ENCODE measurements around the gene ITGA4.
"Not testable (repeated sequence)": the region's sequence is repeated elsewhere in the genome, so short reads cannot be mapped to it uniquely, and the experiment has no call there.

ITGA4 gene

DNA sequence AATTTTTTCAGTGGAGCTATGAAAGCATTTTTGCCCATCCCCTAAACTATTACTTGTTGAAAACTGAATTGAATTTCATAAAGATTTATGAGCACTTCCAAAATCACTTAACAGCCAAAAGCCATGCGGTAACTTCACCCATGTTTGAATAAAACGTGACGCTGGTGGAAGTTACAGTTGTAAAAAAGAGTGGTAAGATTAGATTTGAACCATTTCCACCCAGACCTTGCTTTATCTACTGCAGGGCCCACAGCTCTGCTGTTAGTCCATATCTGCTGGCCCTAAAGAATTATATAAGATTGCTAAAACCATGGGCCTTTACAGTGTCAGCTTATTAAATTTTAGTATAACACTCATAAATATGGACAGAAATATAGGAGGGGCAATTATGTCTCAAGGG is 15.5 kb upstream of the ITGA4 start:
- ChIA-PET POLR2A (no interaction called here), CTCF (interaction anchor here (0.9 to 2.1 kb wide), 4 partner anchors 12 to 24 kb away, joined by 3 to 13 read pairs (median 4); partner anchors contain the start of gene ITGA4)

GRCh38 chr2:181444654-181445053 is 12.5 kb upstream of the ITGA4 start:
- no CpG with 5 or more reads among the region's 2 CpGs for WGBS (ENCODE audit: insufficient coverage)
- CTCF ChIA-PET: interaction anchor here (1.0 kb wide), 1 partner anchor 11 kb away, joined by 4 read pairs; no protein-coding TSS in a partner anchor
- no peaks in the 10 kb centered on the region for H3K9me3 ChIP-seq (ENCODE audit: control extremely low read depth in 1 of 5, control insufficient read depth in 4 of 5, insufficient read depth in 2 of 5, low read depth in 1 of 5, low read length in 4 of 5)

More for the DNA sequence above, 15.5 kb upstream of the ITGA4 start:
- Histone ChIP-seq H3K27ac (ENCODE audit: insufficient read depth in 1 of 2, low read depth in 1 of 2, low read length in 2 of 2, poor library complexity in 1 of 2, severe bottlenecking in 2 of 2) (no peak overlapping the region), H3K4me3 (ENCODE audit: control insufficient read depth in 1 of 7, extremely low read depth in 1 of 7, insufficient read depth in 4 of 7, low read depth in 2 of 7, low read length in 6 of 7) (no peak overlapping the region), H3K36me3 (ENCODE audit: control insufficient read depth in 4 of 4, insufficient read depth in 4 of 4, low read length in 3 of 4) (no peaks in the 10 kb centered on the region), H3K27me3 (replicated peaks in 2 of 5; ENCODE audit: control insufficient read depth in 4 of 5, insufficient read depth in 5 of 5, low read length in 4 of 5) (no peaks in the 10 kb centered on the region), H3K9me3 (ENCODE audit: control extremely low read depth in 1 of 5, control insufficient read depth in 4 of 5, insufficient read depth in 2 of 5, low read depth in 1 of 5, low read length in 4 of 5) (no peaks in the 10 kb centered on the region), H3K4me1 (ENCODE audit: control extremely low read depth in 1 of 4, control insufficient read depth in 4 of 4, insufficient read depth in 4 of 4, low read length in 3 of 4) (peaks cover 11 to 48% (median 22%) of the 10 kb centered on the region in 4 experiments)
- WGBS (ENCODE audit: insufficient coverage): no CpG with 5 or more reads among the region's 3 CpGs
- DNase-seq: no peak

DNA sequence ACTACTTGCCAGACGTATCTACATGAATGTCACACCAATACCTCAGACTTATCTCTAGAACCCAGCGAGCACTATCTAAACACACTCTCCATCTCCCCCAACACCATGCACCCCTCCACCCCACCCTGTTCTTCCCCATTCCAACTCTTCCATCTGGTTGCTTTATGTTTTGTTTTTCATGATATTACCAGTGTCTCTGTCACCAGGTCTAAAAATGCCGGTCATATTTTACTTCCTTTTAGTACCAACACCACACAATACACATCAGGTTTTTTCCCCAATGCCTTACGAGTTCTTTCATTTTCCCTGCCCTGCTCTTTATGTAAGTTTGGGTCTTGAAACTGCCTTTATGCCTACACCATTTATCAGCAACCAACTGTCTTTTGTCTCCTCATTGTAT is 10.2 kb upstream of the ITGA4 start:
- Histone ChIP-seq H3K4me1 (ENCODE audit: control extremely low read depth in 1 of 4, control insufficient read depth in 4 of 4, insufficient read depth in 4 of 4, low read length in 3 of 4) (peaks cover 0 to 21% (median 14%) of the 10 kb centered on the region in 4 experiments), H3K27ac (ENCODE audit: insufficient read depth in 1 of 2, low read depth in 1 of 2, low read length in 2 of 2, poor library complexity in 1 of 2, severe bottlenecking in 2 of 2) (peak overlapping the region in 1 of 2 experiments; percentile 22), H3K4me3 (ENCODE audit: control insufficient read depth in 1 of 7, extremely low read depth in 1 of 7, insufficient read depth in 4 of 7, low read depth in 2 of 7, low read length in 6 of 7) (peak overlapping the region in 2 of 7 experiments; percentile 6 to 52), H3K27me3 (replicated peaks in 2 of 5; ENCODE audit: control insufficient read depth in 4 of 5, insufficient read depth in 5 of 5, low read length in 4 of 5) (no peaks in the 10 kb centered on the region), H3K36me3 (ENCODE audit: control insufficient read depth in 4 of 4, insufficient read depth in 4 of 4, low read length in 3 of 4) (no peaks in the 10 kb centered on the region), H3K9me3 (ENCODE audit: control extremely low read depth in 1 of 5, control insufficient read depth in 4 of 5, insufficient read depth in 2 of 5, low read depth in 1 of 5, low read length in 4 of 5) (no peaks in the 10 kb centered on the region)
- peak in 2 of 3 donors; percentile 63 to 75 for DNase-seq
- 40% methylated on average over 2 of the region's 4 CpGs for WGBS (ENCODE audit: insufficient coverage)
- ChIA-PET POLR2A (interaction anchor here (0.6 kb wide), 1 partner anchor 13 kb away, joined by 5 read pairs; no protein-coding TSS in a partner anchor), CTCF (interaction anchor here (1.8 kb wide), 1 partner anchor 143 kb away, joined by 4 read pairs; no protein-coding TSS in a partner anchor)

More at GRCh38 chr2:181444654-181445053, 12.5 kb upstream of the ITGA4 start:
- DNase-seq: no peak
- no peaks in the 10 kb centered on the region for H3K36me3 ChIP-seq (ENCODE audit: control insufficient read depth in 4 of 4, insufficient read depth in 4 of 4, low read length in 3 of 4)
- H3K27ac ChIP-seq (ENCODE audit: insufficient read depth in 1 of 2, low read depth in 1 of 2, low read length in 2 of 2, poor library complexity in 1 of 2, severe bottlenecking in 2 of 2): no peak overlapping the region
- H3K27me3 ChIP-seq (replicated peaks in 2 of 5; ENCODE audit: control insufficient read depth in 4 of 5, insufficient read depth in 5 of 5, low read length in 4 of 5): no peaks in the 10 kb centered on the region
- POLR2A ChIA-PET: no interaction called here
- peaks cover 2 to 32% (median 19%) of the 10 kb centered on the region in 4 experiments for H3K4me1 ChIP-seq (ENCODE audit: control extremely low read depth in 1 of 4, control insufficient read depth in 4 of 4, insufficient read depth in 4 of 4, low read length in 3 of 4)
- peak overlapping the region in 1 of 7 experiments; percentile 42 for H3K4me3 ChIP-seq (ENCODE audit: control insufficient read depth in 1 of 7, extremely low read depth in 1 of 7, insufficient read depth in 4 of 7, low read depth in 2 of 7, low read length in 6 of 7)

GRCh38 chr2:181449278-181449677 is 7.9 kb upstream of the ITGA4 start:
- POLR2A ChIA-PET; H3K27ac ChIP-seq (ENCODE audit: insufficient read depth in 1 of 2, low read depth in 1 of 2, low read length in 2 of 2, poor library complexity in 1 of 2, severe bottlenecking in 2 of 2); H3K4me3 ChIP-seq (ENCODE audit: control insufficient read depth in 1 of 7, extremely low read depth in 1 of 7, insufficient read depth in 4 of 7, low read depth in 2 of 7, low read length in 6 of 7); H3K9me3 ChIP-seq (ENCODE audit: control extremely low read depth in 1 of 5, control insufficient read depth in 4 of 5, insufficient read depth in 2 of 5, low read depth in 1 of 5, low read length in 4 of 5); DNase-seq; H3K27me3 ChIP-seq (replicated peaks in 2 of 5; ENCODE audit: control insufficient read depth in 4 of 5, insufficient read depth in 5 of 5, low read length in 4 of 5); H3K36me3 ChIP-seq (ENCODE audit: control insufficient read depth in 4 of 4, insufficient read depth in 4 of 4, low read length in 3 of 4): not testable (repeated sequence)
- H3K4me1 ChIP-seq (ENCODE audit: control extremely low read depth in 1 of 4, control insufficient read depth in 4 of 4, insufficient read depth in 4 of 4, low read length in 3 of 4): peaks cover 0 to 18% (median 10%) of the 10 kb centered on the region in 4 experiments
- CTCF ChIA-PET: interaction anchor here (2.0 kb wide), 1 partner anchor 8 kb away, joined by 8 read pairs; the partner anchor contains the start of gene ITGA4

- peaks cover 15 to 28% (median 25%) of the 10 kb centered on the region in 4 experiments for H3K4me1 ChIP-seq (ENCODE audit: control extremely low read depth in 1 of 4, control insufficient read depth in 4 of 4, insufficient read depth in 4 of 4, low read length in 3 of 4)
- no peaks in the 10 kb centered on the region for H3K9me3 ChIP-seq (ENCODE audit: control extremely low read depth in 1 of 5, control insufficient read depth in 4 of 5, insufficient read depth in 2 of 5, low read depth in 1 of 5, low read length in 4 of 5)
- H3K4me3 ChIP-seq (ENCODE audit: control insufficient read depth in 1 of 7, extremely low read depth in 1 of 7, insufficient read depth in 4 of 7, low read depth in 2 of 7, low read length in 6 of 7): no peak overlapping the region
- no peaks in the 10 kb centered on the region for H3K27me3 ChIP-seq (replicated peaks in 2 of 5; ENCODE audit: control insufficient read depth in 4 of 5, insufficient read depth in 5 of 5, low read length in 4 of 5)
- no peak for DNase-seq
- ChIA-PET POLR2A (no interaction called here), CTCF (interaction anchor here (0.7 to 10.2 kb wide), 11 partner anchors 9 to 350 kb away, joined by 3 to 143 read pairs (median 4); no protein-coding TSS in a partner anchor)
- WGBS (ENCODE audit: insufficient coverage): no CpG with 5 or more reads among the region's 6 CpGs
- H3K27ac ChIP-seq (ENCODE audit: insufficient read depth in 1 of 2, low read depth in 1 of 2, low read length in 2 of 2, poor library complexity in 1 of 2, severe bottlenecking in 2 of 2): no peak overlapping the region
- H3K36me3 ChIP-seq (ENCODE audit: control insufficient read depth in 4 of 4, insufficient read depth in 4 of 4, low read length in 3 of 4): peaks cover 0 to 4% (median 0%) of the 10 kb centered on the region in 4 experiments
Measured at GRCh38 chr2:181454686-181455450, 2.3 kb upstream of the ITGA4 start.

DNA sequence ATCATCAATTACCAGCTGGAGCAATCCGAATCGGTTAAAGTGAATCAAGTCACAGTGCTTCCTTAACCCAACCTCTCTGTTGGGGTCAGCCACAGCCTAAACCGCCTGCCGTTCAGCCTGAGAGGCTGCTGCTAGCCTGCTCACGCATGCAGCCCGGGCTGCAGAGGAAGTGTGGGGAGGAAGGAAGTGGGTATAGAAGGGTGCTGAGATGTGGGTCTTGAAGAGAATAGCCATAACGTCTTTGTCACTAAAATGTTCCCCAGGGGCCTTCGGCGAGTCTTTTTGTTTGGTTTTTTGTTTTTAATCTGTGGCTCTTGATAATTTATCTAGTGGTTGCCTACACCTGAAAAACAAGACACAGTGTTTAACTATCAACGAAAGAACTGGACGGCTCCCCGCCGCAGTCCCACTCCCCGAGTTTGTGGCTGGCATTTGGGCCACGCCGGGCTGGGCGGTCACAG is 496 bp upstream of the ITGA4 start:
- ChIA-PET POLR2A (interaction anchor here (0.6 to 2.2 kb wide), 5 partner anchors 17 to 154 kb away, joined by 3 to 19 read pairs (median 4); no protein-coding TSS in a partner anchor), CTCF (interaction anchor here (1.0 to 10.2 kb wide), 18 partner anchors 8 to 339 kb away, joined by 3 to 143 read pairs (median 7); no protein-coding TSS in a partner anchor)
- Histone ChIP-seq H3K27me3 (replicated peaks in 2 of 5; ENCODE audit: control insufficient read depth in 4 of 5, insufficient read depth in 5 of 5, low read length in 4 of 5) (no peaks in the 10 kb centered on the region), H3K27ac (ENCODE audit: insufficient read depth in 1 of 2, low read depth in 1 of 2, low read length in 2 of 2, poor library complexity in 1 of 2, severe bottlenecking in 2 of 2) (peak overlapping the region; percentile 93 to 97), H3K4me1 (ENCODE audit: control extremely low read depth in 1 of 4, control insufficient read depth in 4 of 4, insufficient read depth in 4 of 4, low read length in 3 of 4) (peaks cover 26 to 46% (median 33%) of the 10 kb centered on the region in 4 experiments), H3K4me3 (ENCODE audit: control insufficient read depth in 1 of 7, extremely low read depth in 1 of 7, insufficient read depth in 4 of 7, low read depth in 2 of 7, low read length in 6 of 7) (peak overlapping the region; percentile 85 to 100 (median 98)), H3K36me3 (ENCODE audit: control insufficient read depth in 4 of 4, insufficient read depth in 4 of 4, low read length in 3 of 4) (peaks cover 0 to 6% (median 4%) of the 10 kb centered on the region in 4 experiments), H3K9me3 (ENCODE audit: control extremely low read depth in 1 of 5, control insufficient read depth in 4 of 5, insufficient read depth in 2 of 5, low read depth in 1 of 5, low read length in 4 of 5) (no peaks in the 10 kb centered on the region)
- peak; percentile 93 to 97 (median 95) for DNase-seq
- WGBS (ENCODE audit: insufficient coverage): 0% methylated on average over 17 of the region's 17 CpGs

Measured in common myeloid progenitor, CD34-positive (primary cell).